ENCODE results near the gene TAAR9.
"Not testable (repeated sequence)": the region's sequence is repeated elsewhere in the genome, so short reads cannot be mapped to it uniquely, and the experiment has no call there.

Gene TAAR9

DNA sequence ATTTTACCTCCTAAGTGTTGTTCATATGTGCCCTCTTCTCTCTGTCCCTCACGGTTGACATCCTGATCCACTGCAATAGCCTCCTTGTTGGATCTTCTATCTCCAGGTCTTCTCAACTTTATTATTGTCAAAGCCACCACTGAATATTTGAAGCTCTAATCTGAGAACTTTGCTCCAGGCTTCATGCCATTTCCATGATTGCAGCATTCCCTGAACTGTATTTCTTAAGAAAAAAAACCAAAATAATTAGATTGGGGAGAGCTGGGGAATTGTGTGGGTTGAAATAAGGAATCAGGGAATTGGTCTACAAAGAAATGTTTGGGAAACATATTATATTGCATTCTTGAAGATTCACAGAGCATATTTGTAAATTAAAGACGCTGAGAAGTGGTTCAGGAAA lies 22.7 kb upstream of the TAAR9 start:
- no peak for DNase-seq (ENCODE audit: low read depth)

DNA sequence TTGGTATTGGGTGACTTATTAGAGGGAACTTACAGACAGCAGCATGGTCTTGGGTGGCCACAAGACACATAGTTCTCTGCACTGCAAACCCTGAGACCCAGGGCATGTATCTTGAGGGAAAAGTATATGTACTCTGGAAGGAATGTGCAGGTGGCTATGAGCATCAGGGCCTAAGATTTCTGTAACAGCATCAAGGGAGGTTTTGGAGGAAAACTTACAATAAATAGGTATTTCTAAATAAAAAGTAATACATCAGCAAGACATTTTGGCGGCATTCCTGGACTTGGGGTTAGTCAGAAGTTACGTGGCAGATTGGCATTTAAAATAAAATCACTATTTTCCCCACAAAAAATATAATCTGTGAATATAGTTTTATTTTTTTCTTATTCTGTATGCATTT lies 17.1 kb upstream of the TAAR9 start:
- DNase-seq (ENCODE audit: low read depth), result peak; percentile 9

DNA sequence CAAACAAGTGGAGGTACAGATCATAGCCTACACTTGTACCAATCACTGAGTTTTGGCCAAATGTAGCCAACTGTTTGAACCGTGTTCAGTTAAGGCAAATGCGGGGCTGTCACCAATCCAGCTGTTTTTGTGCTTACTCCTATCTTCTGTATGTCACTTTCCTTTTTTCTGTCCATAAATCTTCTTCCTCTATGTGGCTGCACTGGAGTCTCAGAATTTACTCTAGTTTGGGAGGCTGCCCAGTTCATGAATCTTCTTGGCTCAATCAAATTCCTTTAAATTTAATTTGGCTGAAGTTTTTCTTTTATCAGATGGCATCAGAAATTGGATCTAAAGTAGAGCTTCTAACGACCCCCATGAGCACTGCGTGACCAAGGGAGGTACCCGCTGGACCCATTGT lies 13.4 kb upstream of the TAAR9 start:
- no peak for DNase-seq (ENCODE audit: low read depth)

DNA sequence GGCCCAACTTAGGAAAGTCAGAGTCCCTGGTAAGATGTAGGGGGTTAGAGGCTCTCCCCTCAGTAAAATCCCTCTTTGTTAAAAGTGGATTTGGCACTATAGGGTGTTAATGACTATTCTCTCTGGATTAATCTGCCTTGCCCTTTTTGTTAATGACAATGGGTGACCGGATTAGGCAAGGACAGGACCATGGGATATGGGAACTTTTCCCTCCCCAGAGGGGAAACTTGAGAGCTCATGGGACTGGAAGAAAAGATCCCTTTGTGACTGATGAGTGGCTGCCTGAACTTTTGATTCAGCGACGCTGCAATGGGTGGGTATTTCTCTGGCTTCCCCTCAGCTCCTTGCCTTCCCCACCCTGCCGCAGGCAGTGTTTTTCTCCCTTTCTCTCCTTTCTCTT lies 12.2 kb upstream of the TAAR9 start:
- no peak for DNase-seq (ENCODE audit: low read depth)

DNA sequence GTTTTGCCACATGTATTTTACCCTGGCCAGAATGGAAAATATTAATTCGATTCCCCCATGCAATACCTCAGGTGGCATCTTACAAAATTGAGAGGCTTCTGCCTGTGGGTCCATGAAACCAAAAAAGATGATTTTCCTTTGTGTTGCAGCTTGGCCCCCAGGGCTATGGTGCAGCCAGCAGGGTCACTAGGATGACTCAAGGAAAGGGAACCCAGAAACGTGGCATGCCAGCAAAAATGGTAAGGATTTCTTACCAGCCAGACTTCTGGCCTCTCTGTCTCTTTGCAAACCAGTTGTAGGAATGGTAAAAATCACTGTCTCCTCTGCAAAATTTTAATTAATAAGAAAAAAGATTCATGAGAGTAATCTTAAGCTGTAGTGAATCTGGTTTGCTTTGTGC lies 11.6 kb upstream of the TAAR9 start:
- no peak for DNase-seq (ENCODE audit: low read depth)

DNA sequence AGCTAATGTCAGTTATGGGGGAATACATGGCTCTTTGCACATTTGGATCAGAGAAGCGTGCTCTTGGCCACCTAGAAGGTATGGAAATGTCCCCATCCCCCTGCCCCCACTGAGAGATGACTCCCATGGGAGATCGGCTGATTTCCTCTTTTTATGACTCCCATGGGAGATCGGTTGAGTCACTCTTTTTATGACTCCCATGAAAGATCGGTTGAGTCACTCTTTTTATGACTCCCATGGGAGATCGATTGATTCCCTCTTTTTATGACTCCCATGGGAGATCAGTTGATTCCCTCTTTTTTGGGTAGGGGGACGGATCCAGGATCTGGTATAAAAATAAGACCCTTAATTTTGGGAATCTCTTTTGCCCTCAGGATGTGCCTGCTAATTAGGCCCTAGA lies 10.3 kb upstream of the TAAR9 start:
- no peak for DNase-seq (ENCODE audit: low read depth)

DNA sequence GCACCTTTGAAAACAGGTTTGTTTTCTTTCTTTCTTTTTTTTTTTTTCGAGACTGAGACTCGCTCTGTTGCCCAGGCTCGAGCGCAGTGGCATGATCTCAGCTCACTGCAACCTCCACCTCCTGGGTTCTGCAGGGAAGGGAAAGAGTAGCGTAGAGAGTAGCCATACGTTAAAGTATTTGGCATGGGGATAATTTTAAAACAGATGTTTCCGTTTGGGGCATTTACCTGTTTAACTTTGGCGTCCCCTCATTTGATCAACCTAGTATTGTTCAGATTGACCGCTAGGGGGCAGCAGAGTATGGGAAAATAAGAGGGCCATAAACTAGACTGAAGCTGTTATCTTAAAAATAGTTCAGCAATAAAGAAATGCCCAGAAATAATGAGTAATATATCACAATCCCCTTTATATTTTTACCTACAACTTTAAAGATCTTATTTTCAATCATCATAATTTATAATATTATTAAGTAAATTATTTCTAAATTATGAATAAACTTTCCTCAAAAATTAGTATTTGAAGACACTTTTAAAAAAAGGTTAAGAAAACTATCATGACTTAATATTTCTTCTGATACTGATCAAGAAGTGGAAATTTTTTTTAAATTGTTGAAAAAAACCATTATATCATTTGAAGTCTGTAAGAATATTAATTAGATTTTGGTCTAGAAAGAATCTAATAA lies 7.6 kb upstream of the TAAR9 start:
- DNase-seq (ENCODE audit: low read depth), result peak; percentile 55

DNA sequence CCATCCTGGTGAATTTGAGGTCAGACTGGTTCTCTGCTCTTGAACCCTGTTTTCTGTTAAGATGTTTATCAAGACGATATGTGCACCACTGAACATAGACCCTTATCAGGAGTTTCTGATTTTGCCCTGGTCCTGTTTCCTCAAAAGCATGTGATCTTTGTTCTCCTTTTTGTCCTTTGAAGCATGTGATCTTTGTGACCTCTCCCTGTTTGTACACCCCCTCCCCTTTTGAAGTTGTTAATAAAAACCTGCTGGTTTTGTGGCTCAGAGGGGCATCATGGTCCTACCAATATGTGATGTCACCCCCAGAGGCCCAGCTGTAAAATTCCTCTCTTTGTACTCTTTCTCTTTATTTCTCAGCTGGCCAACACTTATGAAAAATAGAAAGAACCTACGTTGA lies 3.5 kb upstream of the TAAR9 start:
- DNase-seq (ENCODE audit: low read depth), result not testable (repeated sequence)

DNA sequence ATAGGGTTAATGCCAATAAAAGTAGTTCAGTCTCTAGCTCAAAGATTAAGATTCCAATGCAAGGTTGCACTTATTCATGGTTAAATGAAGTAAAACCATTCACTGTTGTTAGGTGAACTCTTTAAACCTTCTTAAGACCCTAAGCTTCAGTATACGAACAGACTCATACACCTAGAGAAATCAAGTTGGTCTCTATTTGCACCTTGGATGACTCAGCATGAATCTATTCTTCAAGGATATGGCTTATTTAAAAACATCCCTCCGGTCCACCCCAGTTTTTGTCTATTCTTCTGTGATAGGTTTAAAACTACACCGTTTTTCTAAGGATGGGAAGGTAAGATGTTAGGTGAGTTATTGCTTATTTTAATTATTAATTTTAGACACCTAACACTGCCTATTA lies 932 bp upstream of the TAAR9 start:
- DNase-seq (ENCODE audit: low read depth), result no peak

DNA sequence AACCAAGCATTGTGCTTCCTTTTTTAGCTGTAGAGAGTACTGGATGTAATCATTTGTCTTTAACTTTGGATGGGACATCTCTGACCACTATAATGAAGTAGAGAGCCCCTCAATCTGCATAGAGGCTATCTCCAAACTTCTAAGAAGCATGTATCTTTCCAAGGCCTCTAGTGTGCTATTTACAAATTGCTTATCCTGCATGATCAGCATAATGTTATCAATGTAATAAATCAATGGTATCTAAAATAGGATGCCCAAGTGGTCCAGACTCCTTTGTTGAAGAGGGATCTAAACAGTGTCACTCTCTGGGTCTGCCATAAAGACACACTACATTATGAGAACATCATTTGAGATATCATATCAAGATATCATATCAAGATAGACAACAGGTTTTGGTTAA lies 6.7 kb downstream of the TAAR9 start:
- DNase-seq (ENCODE audit: low read depth), result no peak

DNA sequence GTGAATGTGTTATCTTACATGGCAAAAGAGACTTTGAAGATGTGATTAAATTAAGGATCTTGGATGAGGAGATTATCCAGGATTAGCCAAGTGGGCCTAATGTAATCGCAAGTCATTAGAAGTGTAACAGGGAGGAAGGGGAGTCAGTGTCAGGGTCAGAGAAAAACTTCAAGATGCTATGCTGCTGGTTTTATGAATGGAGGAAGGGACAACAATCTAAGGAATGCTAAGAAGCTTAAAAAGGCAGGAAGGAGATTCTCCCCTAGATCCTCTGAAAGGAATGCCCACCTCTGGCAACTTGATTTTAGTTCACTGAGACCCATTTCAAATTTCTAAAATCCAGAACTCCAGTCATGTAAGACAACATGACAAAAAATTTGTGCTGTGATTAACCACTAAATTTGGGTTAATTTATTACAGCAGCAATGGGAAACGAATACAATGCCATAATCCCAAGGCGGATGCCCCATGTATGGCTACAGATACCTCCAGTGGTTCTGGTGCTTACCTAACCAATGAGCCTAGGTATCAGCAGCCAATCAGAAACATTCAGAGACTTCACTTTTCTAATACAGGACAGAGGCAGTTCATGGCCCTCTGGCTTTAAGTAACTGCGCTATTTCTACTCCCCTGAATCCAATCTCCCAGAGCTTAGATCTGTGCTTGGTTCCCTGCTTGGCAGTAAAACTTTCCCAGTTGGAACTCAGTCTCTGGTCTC lies 10.8 kb downstream of the TAAR9 start:
- DNase-seq (ENCODE audit: low read depth), result no peak

DNA sequence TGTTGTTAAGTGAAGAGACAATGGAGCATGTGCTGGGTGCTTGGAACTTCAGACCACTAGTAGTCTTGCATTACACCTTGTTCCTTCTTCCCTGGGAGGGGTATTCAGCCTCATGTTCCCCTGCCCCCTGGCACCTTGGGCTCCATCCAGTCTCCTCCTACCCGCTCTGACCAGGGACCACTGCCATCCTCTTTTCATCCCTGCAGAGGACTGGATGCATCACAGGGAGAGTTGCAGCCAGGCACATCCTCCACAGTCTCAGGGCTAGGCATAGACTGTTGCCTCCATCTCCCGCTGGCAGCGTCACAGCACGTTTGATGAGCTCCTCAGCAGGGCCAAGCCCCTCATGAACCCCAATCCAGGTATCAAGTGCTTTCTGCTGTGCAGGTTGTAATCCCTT lies 13.1 kb downstream of the TAAR9 start:
- no peak for DNase-seq (ENCODE audit: low read depth)

DNA sequence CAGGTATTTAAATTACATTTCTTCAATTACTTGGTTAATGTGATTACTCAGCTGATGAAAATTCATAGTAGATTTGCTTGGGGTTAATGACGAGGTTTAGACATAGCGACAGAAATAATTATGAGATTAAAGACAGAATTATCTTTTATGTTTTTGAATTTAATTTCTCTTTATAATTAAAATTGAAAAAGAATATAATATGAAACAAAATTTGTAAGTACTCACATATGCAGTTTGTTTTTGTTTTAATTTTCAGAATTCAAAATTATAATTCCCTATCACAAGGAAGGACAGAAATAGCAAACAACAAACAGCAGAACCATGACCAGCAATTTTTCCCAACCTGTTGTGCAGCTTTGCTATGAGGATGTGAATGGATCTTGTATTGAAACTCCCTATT lies 14.3 kb downstream of the TAAR9 start, which contains the start of gene TAAR8:
TSS of gene TAAR8 (plus strand) at position 301 of the 400 bp plus-strand sequence. CDS start at position 322, 21 bp downstream.
- no peak for DNase-seq (ENCODE audit: low read depth)

DNA sequence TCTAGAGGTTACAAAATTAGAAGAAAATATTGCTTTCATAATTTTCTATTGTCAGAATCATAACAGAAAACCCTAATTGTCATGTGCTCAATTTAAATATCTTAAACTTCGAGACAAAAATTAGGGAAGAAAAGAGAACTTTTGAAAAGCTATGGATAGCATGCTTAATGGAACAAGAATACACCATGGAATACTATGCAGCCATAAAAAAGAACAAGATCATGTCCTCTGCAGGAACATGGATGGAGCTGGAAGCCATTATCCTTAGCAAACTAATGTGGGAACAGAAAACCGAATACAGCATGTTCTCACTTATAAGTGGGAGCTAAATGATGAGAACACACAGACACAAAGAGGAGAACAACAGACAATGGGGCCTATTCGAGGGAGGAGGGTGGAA lies 22.0 kb downstream of the TAAR9 start:
- DNase-seq (ENCODE audit: low read depth), result not testable (repeated sequence)

DNA sequence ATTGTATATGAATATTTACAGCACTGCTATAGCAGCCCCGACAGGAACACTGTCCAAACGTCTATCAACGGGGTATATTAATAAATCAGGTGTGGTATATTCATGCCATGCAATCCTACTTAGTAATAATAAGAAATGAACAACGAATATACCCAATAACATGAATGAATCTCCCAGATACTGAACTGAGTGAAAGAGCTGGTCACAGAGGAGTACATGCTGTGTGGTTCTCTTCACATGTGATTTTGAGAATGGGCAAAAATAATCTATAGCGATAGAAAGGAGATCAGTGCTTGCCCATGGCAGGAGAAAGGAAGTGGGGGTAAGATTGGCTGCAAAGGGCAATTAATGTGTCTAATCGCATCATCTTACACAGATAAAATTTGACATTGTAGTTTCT lies 28.3 kb downstream of the TAAR9 start:
- no peak for DNase-seq (ENCODE audit: low read depth)

DNA sequence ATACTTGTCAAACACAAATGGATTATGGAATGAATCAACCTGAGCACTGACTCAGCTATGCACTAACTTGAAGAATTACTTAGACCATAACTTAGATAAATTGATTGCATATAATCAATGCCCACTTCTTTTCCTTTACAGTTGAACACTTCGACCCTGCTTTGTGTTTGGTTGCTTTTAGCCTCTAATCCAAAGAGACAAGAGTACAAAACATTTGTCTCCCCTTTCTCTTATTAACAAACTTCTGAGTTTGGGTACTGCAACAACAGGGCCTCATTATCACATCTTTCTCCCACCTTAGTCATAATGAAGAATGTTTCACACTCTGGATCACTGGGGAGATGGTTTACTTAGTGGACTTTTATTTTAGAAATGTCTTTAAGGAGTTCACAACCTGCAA lies 29.5 kb downstream of the TAAR9 start:
- no peak for DNase-seq (ENCODE audit: low read depth)

DNA sequence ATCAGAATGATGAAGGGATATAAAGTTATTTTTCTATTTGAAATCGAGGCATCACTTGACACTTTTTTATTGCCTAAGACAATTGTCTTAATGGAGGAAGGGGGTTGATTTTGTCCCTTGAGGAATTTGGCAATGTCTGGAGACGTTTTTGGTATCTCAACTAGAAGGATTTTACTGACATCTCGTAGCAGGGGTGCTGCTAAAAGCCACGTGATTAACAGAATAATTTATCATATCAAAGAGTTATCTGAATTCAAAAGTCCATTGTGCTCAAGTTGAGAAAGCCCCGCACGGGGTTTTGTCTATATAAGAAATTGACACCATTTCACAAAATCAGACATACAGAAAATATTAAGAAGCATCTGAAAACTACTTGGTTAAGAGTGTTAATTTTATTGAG lies 30.5 kb downstream of the TAAR9 start:
- no peak for DNase-seq (ENCODE audit: low read depth)

DNA sequence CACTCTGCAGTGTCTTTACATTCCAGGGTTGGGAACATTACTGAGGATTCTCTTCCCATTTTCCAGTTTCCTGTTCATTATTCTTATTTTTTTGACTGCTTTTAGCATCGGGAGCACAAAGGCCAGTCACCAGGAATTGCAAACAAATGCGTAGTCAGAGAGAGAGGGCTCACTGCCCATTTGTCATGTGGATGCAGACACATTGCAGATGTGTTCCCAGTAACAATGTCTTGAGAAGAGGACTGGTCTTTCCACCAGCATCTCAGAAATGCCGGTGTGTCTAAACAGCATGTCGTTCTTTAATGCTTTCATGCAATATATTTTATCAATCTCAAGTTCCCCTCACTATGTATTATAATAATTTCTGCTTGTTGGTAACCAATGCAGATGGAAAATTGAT lies 31.1 kb downstream of the TAAR9 start:
- no peak for DNase-seq (ENCODE audit: low read depth)

DNA sequence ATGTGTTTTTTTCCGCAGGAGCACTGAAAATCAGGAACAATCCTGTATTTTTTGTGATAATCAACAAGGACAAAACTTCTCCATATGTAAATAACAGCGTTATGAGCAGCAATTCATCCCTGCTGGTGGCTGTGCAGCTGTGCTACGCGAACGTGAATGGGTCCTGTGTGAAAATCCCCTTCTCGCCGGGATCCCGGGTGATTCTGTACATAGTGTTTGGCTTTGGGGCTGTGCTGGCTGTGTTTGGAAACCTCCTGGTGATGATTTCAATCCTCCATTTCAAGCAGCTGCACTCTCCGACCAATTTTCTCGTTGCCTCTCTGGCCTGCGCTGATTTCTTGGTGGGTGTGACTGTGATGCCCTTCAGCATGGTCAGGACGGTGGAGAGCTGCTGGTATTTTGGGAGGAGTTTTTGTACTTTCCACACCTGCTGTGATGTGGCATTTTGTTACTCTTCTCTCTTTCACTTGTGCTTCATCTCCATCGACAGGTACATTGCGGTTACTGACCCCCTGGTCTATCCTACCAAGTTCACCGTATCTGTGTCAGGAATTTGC lies 32.2 kb downstream of the TAAR9 start, which contains the start of gene TAAR6:
TSS of gene TAAR6 (plus strand) at position 102 of the 557 bp plus-strand sequence. CDS start at position 102, 0 bp downstream.
- no peak for DNase-seq (ENCODE audit: low read depth)

DNA sequence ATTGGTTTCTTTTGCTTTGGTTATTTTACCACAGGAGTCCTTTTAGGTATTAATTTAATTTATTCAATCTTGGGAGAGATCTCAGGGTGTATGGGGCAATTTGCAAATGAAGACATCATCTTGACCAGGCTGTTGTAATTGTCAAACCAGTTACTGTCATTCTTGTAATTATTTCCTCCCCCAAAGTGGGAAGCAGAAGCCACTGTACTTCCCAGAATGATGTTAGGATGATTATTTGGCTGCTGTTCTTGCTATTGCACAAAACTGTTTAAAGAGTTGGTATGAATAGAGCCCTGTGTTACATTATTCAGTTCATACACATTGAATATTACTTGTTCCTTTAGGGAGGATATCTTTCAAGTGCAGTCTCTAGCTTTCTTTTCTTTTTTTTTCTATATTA lies 33.7 kb downstream of the TAAR9 start:
- no peak for DNase-seq (ENCODE audit: low read depth)

DNA sequence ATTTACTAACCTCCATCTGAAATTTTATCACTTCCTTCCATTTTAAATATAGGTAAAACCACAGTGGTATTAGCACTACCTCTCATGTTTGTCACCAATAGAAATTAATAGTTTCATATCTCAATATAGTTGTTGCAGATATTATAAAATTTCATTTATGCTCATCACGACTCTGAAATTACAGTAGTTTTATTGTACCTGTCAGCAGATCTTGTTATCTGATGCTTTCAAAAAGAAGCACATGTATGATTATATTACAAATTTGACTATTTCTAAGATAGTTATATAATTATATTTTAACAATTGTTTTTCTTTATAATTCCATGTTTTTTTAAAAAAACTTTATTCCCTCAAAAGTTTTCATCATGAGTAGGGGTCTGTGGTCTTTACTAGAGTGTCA lies 46.6 kb downstream of the TAAR9 start:
- no peak for DNase-seq (ENCODE audit: low read depth)

DNA sequence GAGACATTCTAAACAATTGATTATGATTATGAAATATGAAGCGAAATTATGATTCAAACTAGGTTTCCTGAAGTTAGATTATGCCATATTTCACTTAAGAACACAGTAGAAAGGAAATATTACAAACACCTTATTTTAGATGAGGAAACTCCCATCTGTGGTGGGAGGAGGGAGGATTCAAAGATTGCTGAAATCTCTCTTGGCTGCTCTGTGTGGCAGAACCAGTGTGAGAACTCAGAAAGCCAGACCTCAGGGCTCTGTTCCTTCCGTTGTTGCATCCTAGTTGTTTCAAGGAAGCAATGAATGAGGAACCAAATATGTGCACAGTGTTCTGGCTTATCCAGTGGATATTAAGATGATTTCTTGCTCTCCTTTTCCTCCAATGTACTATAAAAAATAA lies 49.3 kb downstream of the TAAR9 start:
- DNase-seq (ENCODE audit: low read depth), result no peak
